Breast epithelium (tissue), 4 donors: ENCODE data around the gene ESRRG. TPM values are rescaled to one million over a fixed set of nuclear protein-coding genes. Genes with fewer than 3 reads are reported as not detected.

Experiments
- DNase-seq, 2 donors: peaks; one replicate each; pipeline ENCODE4 v3.0.0-alpha.2; 2019; ENCODE audit warnings: low spot score in 2 of 2
- H3K27ac ChIP-seq, 2 donors: fragments of 200-600 bp; sonication (generic) in 1 of 2; one replicate each; pipeline ENCODE4 v1.5.1; 2016 to 2019; ENCODE audit warnings: mild to moderate bottlenecking in 1 of 2
- H3K27me3 ChIP-seq, 2 donors: fragments of 200-600 bp; sonication (generic) in 1 of 2; one replicate each; pipeline versions ENCODE4 v1.5.1 to v1.6.0; 2017 to 2019; ENCODE audit warnings: control low read depth in 1 of 2, mild to moderate bottlenecking in 1 of 2
- H3K36me3 ChIP-seq: fragments of 200-600 bp; one replicate; pipeline ENCODE4 v1.5.1; 2019
- H3K4me1 ChIP-seq, 2 donors: fragments of 200-600 bp; sonication (generic); one replicate each; pipeline ENCODE4 v1.5.1; 2016 to 2019; ENCODE audit warnings: control low read depth in 1 of 2
- H3K4me3 ChIP-seq, 3 donors: fragments of 200-600 bp; sonication (generic); 1 replicate in 2 of 3; 2 replicates in 1 of 3; pipeline ENCODE4 v1.5.1; 2016 to 2019; ENCODE audit warnings: mild to moderate bottlenecking in 3 of 3, moderate library complexity in 2 of 3
- H3K9me3 ChIP-seq, 2 donors: fragments of 200-600 bp; sonication (generic) in 1 of 2; one replicate each; pipeline ENCODE4 v1.5.1; 2016 to 2019; ENCODE audit warnings: control low read depth in 1 of 2
- CTCF ChIP-seq, 3 donors: fragments of 450-650 bp; IDR thresholded peaks; one replicate each; pipeline ENCODE4 v1.5.1; 2016 to 2017; ENCODE audit warnings: antibody characterized with exemption in 3 of 3, mild to moderate bottlenecking in 3 of 3, moderate library complexity in 3 of 3
- POLR2A ChIP-seq: fragments of 450-650 bp; IDR thresholded peaks from one replicate; pipeline ENCODE4 v1.6.1; 2016; ENCODE audit warnings: antibody characterized with exemption, mild to moderate bottlenecking, moderate library complexity
- POLR2AphosphoS5 ChIP-seq, 3 donors: sonication (generic); formaldehyde crosslinking; IDR thresholded peaks; one replicate each; pipeline ENCODE4 v1.6.1; 2017; ENCODE audit warnings: antibody characterized with exemption in 3 of 3
- intact Hi-C: fragments of 100-400 bp; cut with DNase I; formaldehyde crosslinking; loops from one replicate; pipeline ENCODE4 v1.15.1; 2023; ENCODE audit warnings: low total_unique reads
- total RNA-seq, 3 donors: library from RNA; depleted of rRNA; stranded (reverse); fragments of >200 nt; gene quantifications; one replicate each; pipeline ENCODE4 v1.1.0, GENCODE V29; 2016

ESRRG gene
- total RNA-seq, 3 donors from 2014 or later: 0.16 to 9.1 (median 5.6) TPM

GRCh38 chr1:216614011-216614934, 109.0 kb downstream of the ESRRG start:
- TF ChIP-seq POLR2AphosphoS5 (IDR thresholded peaks at IDR 0.05) (no peak), CTCF (IDR thresholded peaks at IDR 0.05) (no peak), POLR2A (no peak)
- H3K27me3 ChIP-seq: no peaks in the 10 kb centered on the region
- no peaks in the 10 kb centered on the region for H3K4me1 ChIP-seq
- H3K36me3 ChIP-seq: no peaks in the 10 kb centered on the region
- intact Hi-C loops: no loop called here
- H3K9me3 ChIP-seq: no peaks in the 10 kb centered on the region
- H3K27ac ChIP-seq: no peak overlapping the region
- DNase-seq: no peak
- H3K4me3 ChIP-seq: no peak overlapping the region

DNA sequence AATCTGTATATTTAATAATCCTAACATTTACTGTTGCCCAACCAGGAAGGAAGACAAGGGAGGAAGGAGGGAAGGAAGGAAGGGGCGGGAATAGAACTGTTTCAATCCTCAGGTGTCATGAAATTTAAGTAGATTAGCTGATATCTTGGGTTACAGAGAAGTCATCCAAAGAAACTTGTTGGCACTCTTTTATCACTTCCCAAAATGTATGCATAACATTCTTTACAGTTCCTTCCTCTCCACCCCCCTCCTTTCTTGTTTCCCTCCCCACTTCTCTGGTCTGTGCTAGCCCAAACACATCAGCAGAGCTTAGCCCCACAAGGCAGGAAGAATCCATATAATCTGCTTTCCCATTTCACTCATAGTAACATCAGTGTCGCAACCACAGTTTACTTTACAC, 110.9 kb downstream of the ESRRG start:
- Histone ChIP-seq H3K36me3 (no peaks in the 10 kb centered on the region), H3K9me3 (no peaks in the 10 kb centered on the region), H3K4me1 (no peaks in the 10 kb centered on the region), H3K27ac (no peak overlapping the region), H3K27me3 (no peaks in the 10 kb centered on the region), H3K4me3 (no peak overlapping the region)
- TF ChIP-seq CTCF (IDR thresholded peaks at IDR 0.05) (no peak), POLR2AphosphoS5 (IDR thresholded peaks at IDR 0.05) (no peak), POLR2A (no peak)
- intact Hi-C loops: no loop called here
- DNase-seq: no peak

GRCh38 chr1:216607067-216607697, 116.0 kb downstream of the ESRRG start:
- Histone ChIP-seq H3K27me3 (no peaks in the 10 kb centered on the region), H3K27ac (no peak overlapping the region), H3K4me3 (no peak overlapping the region), H3K36me3 (no peaks in the 10 kb centered on the region), H3K4me1 (no peaks in the 10 kb centered on the region), H3K9me3 (no peaks in the 10 kb centered on the region)
- TF ChIP-seq POLR2A (no peak), CTCF (IDR thresholded peaks at IDR 0.05) (no peak), POLR2AphosphoS5 (IDR thresholded peaks at IDR 0.05) (no peak)
- intact Hi-C loops: no loop called here
- DNase-seq: no peak

- H3K4me1 ChIP-seq: no peaks in the 10 kb centered on the region
- TF ChIP-seq CTCF (IDR thresholded peaks at IDR 0.05) (no peak), POLR2A (no peak), POLR2AphosphoS5 (IDR thresholded peaks at IDR 0.05) (no peak)
- intact Hi-C loops: no loop called here
- no peak overlapping the region for H3K27ac ChIP-seq
- no peaks in the 10 kb centered on the region for H3K36me3 ChIP-seq
- no peaks in the 10 kb centered on the region for H3K27me3 ChIP-seq
- H3K4me3 ChIP-seq: no peak overlapping the region
- no peak for DNase-seq
- H3K9me3 ChIP-seq: no peaks in the 10 kb centered on the region
Measured at GRCh38 chr1:216606047-216606637, 117.1 kb downstream of the ESRRG start.

DNA sequence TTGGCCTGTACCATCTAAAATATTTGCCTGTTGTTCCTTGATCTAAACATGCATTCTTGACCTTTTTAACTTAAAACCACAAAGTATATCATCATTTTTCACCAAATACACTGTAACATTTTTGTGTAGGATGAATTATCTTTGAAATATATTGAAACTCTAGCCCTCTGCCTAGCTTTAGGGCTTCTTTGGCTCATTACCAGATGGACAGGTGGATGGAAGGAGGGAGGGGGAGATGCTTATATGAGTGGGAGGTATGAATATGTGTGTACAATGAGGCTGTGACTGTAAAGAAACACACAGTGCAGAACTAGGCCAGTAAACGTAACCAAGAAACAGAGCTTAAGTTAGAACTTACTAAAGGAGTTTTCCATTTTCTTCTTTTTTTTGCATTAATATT, 118.5 kb downstream of the ESRRG start:
- no peak overlapping the region for H3K4me3 ChIP-seq
- intact Hi-C loops: no loop called here
- no peak overlapping the region for H3K27ac ChIP-seq
- no peaks in the 10 kb centered on the region for H3K4me1 ChIP-seq
- H3K36me3 ChIP-seq: no peaks in the 10 kb centered on the region
- no peak for DNase-seq
- TF ChIP-seq POLR2AphosphoS5 (IDR thresholded peaks at IDR 0.05): no peak
- no peak for TF ChIP-seq CTCF (IDR thresholded peaks at IDR 0.05)
- TF ChIP-seq POLR2A: no peak
- no peaks in the 10 kb centered on the region for H3K9me3 ChIP-seq
- H3K27me3 ChIP-seq: no peaks in the 10 kb centered on the region
